HG03520 (cell line): ENCODE results near the gene KCNJ14.

ENCODE experiments used
- ATAC-seq: cut with Tn5 transposase; IDR thresholded peaks from one replicate; pipeline ENCODE4 v1.9.1; 2021; ENCODE audit warnings: mild to moderate bottlenecking, moderate library complexity; ENCODE audit not compliant: unreplicated experiment

KCNJ14 gene

DNA sequence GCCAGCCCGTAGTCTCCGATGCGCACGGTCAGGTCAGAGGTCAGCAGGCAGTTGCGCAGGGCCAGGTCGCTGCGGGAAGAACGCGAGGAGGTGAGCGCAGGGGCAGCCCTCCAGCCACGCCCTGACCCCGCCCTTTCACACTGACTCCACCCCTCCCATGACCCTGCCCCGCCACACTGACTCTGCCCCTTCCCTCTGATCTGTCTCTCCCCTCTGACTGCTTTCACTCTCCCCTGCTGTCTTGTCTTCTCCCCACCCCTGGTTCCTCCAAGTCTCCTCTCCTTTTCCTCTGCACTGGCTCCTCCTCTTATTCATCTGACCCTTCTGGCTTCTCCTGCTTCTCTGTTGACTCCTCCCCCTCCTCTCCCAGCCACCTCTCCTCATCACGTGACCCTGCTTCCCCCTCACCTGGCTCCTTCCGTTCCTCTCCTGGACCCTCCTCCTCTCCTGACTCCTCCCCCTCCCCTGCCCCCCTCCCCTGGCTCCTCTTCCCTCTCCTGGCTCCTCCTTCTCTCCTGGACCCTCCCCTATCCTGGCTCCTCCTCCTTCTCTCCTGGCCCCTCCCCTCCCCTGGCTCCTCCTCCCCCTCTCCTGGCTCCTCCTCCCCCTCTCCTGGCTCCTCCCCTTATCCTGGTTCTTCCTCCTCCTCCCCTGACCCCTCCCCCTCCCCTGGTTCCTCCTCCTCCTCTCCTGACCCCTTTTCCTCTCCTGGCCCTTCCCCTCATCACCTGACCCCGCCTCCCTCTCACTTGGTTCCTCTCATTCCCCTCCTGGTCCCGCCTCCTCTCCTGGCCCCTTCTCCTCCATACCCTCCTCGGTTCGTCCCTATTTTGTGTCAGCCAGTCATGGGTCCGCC is 46.3 kb downstream of the KCNJ14 start:
- no peak for ATAC-seq

DNA sequence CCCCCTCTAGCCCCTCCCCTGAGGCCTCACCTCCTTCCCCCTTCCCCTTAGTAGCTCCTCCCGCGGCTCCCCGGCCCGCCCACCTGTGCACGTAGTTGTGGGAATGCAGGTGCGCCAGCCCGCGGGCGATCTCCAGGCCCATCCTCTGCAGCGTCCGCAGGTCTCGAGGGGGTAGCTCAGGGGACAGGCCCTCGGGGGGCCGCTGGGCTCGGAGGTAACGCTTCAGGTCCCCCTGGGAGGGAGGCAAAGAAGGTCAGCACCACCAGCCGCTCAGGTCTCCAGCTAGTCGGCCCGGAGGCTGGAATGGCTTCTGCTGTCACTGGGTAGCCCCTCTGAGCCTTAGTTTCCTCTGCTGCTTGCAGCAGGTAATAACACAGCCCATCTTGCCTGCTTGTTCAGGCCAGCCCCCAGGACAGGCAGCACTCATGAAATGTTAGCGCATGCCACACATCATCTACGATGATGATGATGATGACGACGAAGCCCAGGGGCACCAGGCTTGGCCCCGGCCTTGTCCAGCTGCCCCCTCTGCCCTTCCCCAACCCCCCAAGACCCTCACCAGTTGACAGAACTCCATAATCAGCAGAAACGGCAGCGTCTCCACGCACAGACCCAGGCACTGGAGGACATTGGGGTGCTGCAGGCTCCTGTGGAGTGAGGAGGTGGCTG is 47.1 kb downstream of the KCNJ14 start:
- ATAC-seq = no peak

DNA sequence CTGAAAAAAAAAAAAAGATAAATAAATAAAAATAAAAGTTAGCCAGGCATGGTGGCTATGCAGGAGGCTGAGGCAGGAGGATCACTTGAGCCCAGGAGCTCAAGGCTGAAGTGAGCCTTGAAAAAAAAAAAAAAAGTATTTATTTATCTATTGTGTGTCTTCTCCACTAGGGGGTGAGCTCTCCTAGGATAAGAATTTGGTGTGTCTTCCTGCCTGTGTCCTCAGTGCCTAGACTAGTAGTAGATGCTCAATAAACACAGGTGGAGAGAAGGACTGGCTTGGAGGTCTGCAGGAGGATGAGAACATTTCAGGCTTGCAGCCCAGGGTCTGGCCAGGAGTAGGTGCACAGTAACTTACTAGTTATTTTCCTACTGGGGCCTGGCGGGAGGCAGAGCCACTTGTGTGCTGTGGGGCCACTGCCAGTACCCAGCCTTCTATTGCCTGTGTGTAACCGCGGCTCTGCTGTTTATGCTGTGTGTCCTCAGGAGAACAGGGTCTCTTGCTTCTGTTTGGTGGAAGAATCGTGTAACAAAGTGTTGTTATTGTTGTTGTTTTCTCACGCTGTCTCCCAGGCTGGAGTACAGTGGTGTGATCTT is 50.9 kb downstream of the KCNJ14 start:
- ATAC-seq = no peak

DNA sequence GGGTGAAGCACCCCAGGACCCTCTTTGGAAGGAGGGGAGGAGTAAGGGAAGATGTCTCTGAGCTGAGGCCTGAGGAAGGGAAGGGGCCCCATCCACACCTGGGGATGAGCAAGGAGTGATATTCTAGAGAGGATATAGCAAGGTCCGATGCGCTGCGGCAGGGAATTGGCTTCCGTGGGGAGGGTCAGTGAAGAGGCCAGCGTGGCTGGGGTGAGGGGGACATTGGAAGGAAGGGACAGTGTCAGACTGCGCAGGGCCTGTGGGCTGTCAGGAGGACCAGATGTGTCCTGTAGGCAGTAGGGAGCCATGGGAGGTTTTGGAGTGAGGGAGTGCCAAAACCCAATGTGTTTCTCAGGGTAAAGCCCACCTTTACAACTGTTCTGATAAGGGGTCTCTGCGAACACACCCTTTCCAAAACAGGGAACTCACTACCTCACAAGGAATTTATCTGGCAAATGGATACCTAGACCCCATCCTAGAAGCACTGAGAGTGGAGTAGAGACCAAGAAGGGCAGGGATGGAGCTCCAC is 52.6 kb downstream of the KCNJ14 start:
- ATAC-seq = no peak

DNA sequence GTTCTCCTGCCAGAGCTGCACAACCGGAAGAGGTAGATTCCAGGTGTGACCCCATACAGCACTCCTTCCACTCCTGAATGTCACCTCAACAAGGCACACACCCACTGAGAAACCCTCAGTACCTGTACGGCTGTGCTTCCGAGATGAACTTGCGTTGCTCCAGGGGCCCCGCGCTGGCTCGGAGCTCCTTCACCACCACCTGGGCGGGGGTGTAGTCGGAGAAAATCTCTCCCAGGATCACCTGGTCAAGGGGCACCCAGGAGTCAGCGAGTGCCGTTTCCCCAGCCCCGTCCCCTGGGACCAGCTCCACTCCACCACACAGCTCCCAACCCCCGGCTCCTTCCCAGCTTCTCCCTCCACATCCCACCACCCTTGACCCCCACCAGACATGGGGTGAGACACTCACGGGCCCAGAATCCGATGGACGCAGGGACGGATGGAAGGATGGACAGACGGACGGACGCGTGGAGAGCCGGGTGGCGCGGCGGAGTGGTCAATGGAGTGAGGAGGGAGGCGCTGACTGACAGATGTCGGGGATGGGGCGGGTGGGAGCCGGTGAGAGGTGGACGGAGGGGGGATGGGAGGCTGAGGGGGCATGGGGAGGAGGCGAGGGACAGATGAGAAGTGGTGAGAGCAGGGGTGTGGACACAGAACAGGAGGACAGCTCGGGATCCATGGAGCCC is 53.5 kb downstream of the KCNJ14 start:
- no peak for ATAC-seq

DNA sequence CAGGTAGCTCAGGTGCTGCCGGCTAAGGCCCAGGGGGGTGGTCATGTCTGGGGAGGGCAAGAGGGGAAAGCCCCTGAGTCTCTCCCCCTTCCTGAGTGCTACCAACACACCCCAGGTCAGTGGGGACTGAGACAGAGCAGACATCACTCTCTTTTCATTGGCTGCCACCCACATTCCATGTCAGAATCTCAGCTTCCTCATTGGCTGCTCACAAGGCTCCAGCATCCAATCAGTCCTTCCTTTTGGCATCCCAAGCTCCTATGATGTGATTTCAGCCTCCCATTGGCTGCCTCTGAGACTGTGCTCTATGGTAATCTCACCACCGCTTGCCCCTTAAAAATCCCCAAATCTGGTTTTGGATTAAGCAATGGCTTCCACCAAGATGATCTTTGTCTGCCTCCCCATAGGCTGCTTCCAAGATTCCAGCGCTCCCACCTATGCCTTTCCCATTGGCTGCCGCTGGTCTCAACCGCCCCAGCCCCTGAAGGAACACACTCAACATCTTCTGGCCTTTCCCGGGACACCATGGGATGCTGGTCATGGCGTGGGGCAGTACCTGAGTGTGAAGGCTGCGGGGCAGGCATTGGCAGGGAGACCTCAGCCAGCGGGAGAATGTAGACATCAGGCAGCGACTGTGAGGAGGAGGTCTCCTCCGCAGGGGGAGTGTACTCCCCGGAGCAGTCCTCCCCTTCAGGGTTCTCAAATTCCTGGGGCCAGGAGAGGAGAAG is 54.3 kb downstream of the KCNJ14 start:
- ATAC-seq = no peak

DNA sequence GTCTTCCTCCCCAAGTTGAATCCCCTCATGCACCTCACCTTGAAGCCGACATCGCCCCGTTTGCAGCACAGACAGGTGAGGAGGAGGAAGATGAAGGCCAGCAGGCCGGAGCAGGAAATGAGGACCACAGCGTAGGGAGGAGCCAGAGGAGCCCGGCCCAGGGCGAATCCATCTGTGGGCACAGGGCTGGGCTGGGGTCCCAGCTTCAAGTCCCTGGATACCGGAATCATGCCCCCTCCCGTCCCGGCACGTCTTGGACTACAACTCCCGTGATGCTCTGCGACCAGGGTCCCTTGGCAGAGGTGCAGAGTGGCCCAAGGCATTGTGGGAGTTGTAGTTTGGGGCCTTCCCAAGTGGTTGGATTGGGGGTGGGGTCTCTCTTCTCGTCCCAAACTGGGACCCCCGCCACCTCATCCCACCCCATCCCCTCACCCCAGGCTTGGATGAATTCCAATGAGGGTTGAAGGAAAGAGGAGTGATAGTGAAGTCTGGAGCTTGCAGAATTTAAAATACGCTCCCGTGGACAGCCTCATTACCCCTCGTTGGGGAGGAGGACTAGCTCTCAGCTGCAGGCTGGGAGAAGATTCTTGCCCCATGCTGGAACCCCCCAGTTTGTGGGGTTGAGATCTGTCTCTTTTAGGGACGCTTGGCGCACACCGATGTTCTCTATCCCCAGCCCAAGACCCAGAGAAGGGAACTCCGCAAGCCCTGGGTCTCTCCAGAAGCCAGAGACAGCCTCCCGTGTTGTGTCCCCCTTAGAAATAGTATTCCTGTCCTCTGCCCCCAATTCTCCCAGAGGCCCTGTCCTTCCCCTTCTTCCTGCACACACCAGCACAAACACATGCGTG is 55.3 kb downstream of the KCNJ14 start:
- no peak for ATAC-seq

DNA sequence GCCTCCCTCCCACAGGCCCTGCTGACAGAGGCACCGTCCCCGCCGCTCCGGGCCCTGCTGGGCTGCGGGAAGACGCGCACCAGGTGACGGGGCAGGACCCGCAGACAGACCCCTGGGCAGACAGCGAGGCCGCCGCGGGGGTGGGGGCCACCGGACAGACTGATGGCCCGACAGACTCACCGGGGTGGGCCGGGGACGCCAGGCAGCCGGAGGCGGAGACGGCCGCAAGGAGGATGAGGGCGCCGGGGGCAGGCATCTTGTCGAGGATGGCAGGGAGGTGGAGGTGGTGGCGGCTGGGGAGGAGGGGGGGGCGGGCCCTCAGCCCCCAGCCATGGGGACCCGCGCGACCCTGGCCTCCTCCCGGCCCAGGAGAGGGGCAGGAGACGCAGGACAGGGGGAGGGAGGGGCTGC is 56.0 kb downstream of the KCNJ14 start:
- ATAC-seq = no peak

DNA sequence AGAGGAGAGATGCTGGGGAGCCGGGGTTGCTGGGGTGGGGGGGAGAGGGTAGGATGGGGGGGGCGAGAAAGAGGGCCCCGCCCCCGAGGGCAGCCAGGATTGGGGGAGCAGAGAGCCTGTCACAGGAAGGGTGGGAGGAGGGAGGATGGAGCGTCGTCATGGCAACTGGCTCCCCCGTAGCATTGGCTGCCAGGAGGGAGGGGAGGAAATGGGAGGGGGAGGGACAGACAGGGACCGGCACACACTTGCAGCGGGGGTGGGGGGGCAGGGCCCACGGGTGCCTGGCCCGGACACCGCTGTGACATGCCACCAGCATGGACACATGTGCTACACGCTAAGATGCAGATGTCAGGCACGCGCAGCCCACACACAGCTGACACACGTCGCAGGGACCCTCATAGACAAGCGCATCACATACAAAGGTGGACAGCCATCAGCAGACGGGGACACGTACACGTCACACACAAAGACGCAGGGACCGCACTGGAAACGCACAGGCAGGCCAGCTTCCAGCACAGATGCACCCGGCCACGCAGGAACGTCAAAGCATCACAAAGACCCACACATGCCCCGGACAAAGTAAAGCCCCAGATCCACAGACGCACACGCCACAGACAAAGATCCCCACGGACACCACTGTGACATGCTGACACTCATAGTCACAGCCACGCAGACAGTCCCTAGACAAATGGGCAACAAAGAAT is 56.6 kb downstream of the KCNJ14 start, which contains the start of gene LMTK3:
LMTK3 (minus strand) TSS at position 36 of the 704 bp plus-strand sequence. CDS start 259 bp downstream, outside the sequence.
- no peak for ATAC-seq

DNA sequence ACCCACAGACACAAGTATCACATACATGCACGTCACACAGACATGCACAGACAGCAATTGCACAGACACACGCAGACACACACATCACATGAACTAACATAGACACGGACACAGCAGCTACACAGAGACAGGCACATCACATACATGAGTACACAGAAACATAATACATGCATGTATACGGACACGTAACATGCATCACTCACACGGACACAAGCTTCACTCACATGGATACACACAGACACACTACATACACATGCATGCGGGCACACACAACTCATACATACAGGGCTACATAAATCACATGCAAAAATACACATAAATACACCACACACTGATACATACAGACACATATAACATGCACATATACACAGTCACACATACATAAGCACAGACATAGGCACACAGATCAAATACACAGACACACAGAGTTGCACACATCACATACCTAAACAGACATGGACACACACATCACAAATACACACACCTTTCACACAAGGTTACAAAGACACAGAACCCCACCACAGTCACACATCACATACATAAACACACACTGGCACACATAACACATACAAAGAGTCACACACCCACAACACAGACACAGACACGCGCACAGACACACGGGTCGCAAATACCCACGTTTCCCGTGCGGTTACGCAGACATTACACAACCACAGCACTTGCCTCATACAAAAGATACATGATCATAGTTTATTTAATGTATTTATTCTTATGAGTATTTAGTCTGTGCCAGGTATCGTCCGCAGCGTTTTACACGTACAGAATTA is 57.3 kb downstream of the KCNJ14 start:
- ATAC-seq = no peak

DNA sequence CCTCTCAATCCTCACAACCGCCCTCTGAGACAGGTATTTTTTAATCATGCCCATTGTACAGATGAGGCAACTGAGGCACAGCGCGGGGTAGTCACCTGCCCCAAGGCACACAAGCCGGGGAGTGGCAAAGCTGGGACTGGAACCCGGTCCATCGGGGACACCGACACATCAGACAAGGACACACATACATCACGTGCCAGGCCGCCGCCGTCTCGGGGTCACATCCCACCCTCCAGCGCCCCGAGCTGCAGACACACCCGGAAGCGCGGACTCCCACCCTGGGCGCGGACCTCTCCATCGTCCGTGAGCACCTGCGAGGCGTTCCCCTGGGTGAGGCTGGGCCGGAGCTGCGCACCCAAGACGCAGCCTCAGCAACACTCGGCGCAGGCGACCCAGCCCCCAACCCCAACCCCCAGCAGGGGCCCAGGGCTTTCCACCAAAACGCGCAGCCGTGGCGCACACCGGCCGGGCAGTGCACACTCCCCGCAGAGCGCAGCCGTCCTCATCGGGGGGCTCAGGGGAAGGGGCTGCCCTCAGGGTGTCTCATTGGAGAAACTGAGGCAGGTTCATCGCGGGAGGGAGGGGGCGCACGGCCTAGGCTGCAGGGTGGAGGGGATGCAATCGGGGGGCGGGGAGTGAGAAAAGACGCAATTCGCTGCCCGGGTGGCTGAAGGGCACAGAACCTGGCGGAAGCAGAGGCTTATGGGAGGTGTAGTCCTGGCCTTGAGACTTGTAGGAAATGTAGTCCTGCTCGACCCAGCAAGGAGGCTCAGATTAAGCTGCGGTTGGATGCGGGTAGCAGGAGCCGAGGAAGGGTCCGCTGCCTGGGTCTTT is 58.1 kb downstream of the KCNJ14 start:
- ATAC-seq = no peak

DNA sequence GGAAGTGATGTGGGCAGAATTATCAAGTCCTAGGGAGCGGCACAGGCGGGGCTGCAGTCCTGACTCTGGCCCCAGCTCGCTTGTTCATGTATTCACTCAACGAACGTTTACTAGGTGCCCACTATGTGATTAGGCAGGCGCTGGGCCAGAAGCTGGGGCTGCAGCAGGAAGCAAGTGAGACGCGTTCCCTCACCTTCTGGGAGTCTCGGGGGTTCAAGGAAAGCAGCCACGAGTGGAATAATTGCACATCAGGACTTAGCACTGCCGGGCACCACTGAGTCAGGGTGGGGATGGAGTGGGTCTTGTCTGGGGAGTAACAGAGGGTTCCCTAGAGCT is 58.7 kb downstream of the KCNJ14 start:
- no peak for ATAC-seq

DNA sequence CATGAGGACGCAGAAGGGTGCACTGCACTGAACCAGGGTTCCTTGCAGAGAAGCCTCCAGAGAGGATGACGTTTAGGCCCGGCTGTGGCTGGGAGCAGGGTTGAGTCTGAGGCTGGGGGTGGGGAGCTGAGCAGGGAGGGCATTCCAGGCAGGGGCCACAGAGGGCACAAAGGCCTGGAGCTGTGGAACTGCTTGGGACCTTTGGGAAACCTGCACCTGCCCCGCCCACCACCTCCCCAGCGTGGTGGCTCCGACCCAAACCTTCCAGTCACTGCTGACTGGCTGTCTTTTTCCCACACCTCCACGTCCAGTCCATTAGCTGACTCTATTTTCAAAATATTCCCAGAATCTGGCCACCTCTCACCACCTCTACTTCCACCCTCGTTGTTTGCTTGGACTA is 61.2 kb downstream of the KCNJ14 start:
- ATAC-seq = no peak
